B cell (primary cell): ENCODE results near the gene DCHS1. TPM values are rescaled to one million over a fixed set of nuclear protein-coding genes. Genes with fewer than 3 reads are reported as not detected.
A peak's percentile ranks its signal among the peaks of the same experiment; 100 is the strongest.

Experiments
- ATAC-seq: fragments of 200-7000 bp; cut with Tn5 transposase; one replicate; pipeline ENCODE4 v1.10.0; 2021; ENCODE audit warnings: low read depth, mild to moderate bottlenecking, moderate number of reproducible peaks, moderate library complexity
- CTCF ChIA-PET: fragments of 350-600 bp; sonication (Branson Sonifier 250); formaldehyde crosslinking; loops from one replicate; lab custom pipeline; 2021; ENCODE audit warnings: antibody characterized with exemption, inconsistent platforms; lab: Charles Lee
- POLR2A ChIA-PET: fragments of 350-600 bp; sonication (Branson Sonifier 250); formaldehyde crosslinking; loops from one replicate; lab custom pipeline; 2021; ENCODE audit warnings: antibody characterized with exemption; lab: Charles Lee
- DNase-seq: peaks from one replicate; pipeline ENCODE4 v3.0.0; 2013
- H2AFZ ChIP-seq: 2 replicates; pipeline ENCODE4 v1.6.1; 2012; ENCODE audit warnings: mild to moderate bottlenecking, low read depth, low read length; ENCODE audit not compliant: insufficient read depth, poor library complexity, severe bottlenecking
- H3K27ac ChIP-seq, 2 donors: 1 replicate in 1 of 2; 2 replicates in 1 of 2; pipeline ENCODE4 v1.5.1; 2012 to 2013; ENCODE audit warnings: low read length in 2 of 2, mild to moderate bottlenecking in 2 of 2, moderate library complexity in 1 of 2
- H3K27me3 ChIP-seq, 4 experiments: fragments of 200-600 bp in 1 of 4; sonication (generic) in 1 of 4; replicated peaks in 1 of 4; 1 replicate in 2 of 4; 2 replicates in 2 of 4; pipeline versions ENCODE4 v1.6.1 to v1.7.0; 2013 to 2016; ENCODE audit warnings: low read length in 3 of 4, mild to moderate bottlenecking in 2 of 4, mixed read lengths in 1 of 4, moderate library complexity in 1 of 4; ENCODE audit not compliant: insufficient read depth in 4 of 4, control insufficient read depth in 3 of 4; ENCODE audit errors: control extremely low read depth in 1 of 4
- H3K36me3 ChIP-seq, 2 experiments: replicated peaks in 1 of 2; 1 replicate in 1 of 2; 2 replicates in 1 of 2; pipeline versions ENCODE4 v1.6.1 to v1.7.1; 2013; ENCODE audit warnings: low read length in 1 of 2; ENCODE audit not compliant: insufficient read depth in 2 of 2, control insufficient read depth in 1 of 2; ENCODE audit errors: control extremely low read depth in 1 of 2, extremely low read depth in 1 of 2
- H3K4me1 ChIP-seq, 2 donors: fragments of 200-600 bp in 1 of 2; sonication (generic) in 1 of 2; 1 replicate in 1 of 2; 2 replicates in 1 of 2; pipeline versions ENCODE4 v1.5.1 to v1.6.1; 2013 to 2017; ENCODE audit warnings: low read length in 2 of 2; ENCODE audit not compliant: control insufficient read depth in 2 of 2, insufficient read depth in 2 of 2
- H3K4me2 ChIP-seq: replicated peaks from 2 replicates; pipeline ENCODE3; 2012; ENCODE audit warnings: mild to moderate bottlenecking, low read depth, low read length; ENCODE audit not compliant: poor library complexity, severe bottlenecking
- H3K4me3 ChIP-seq, 5 experiments: fragments of 200-600 bp in 1 of 5; sonication (generic) in 1 of 5; 1 replicate in 3 of 5; 2 replicates in 2 of 5; pipeline versions ENCODE4 v1.5.1 to v1.7.0; 2011 to 2016; ENCODE audit warnings: low read length in 4 of 5, mild to moderate bottlenecking in 4 of 5, low read depth in 2 of 5, control low read depth in 1 of 5, moderate library complexity in 1 of 5; ENCODE audit not compliant: insufficient read depth in 1 of 5; ENCODE audit errors: control extremely low read depth in 1 of 5, extremely low read depth in 1 of 5
- H3K79me2 ChIP-seq: fragments of 200-600 bp; sonication (generic); one replicate; pipeline ENCODE4 v1.6.0; 2016; ENCODE audit warnings: low read length; ENCODE audit not compliant: control insufficient read depth, insufficient read depth
- H3K9ac ChIP-seq: fragments of 200-600 bp; sonication (generic); 2 replicates; pipeline ENCODE4 v1.6.1; 2017; ENCODE audit warnings: mild to moderate bottlenecking, low read length, moderate library complexity
- H3K9me3 ChIP-seq, 3 donors: one replicate each; pipeline versions ENCODE4 v1.6.1 to v1.7.1; 2013; ENCODE audit warnings: low read length in 2 of 3; ENCODE audit not compliant: control insufficient read depth in 2 of 3, insufficient read depth in 1 of 3; ENCODE audit errors: control extremely low read depth in 1 of 3
- H4K20me1 ChIP-seq: 2 replicates; pipeline ENCODE4 v1.6.0; 2012; ENCODE audit warnings: mild to moderate bottlenecking, low read length; ENCODE audit not compliant: insufficient read depth, control insufficient read depth, poor library complexity, severe bottlenecking
- H3K27ac Mint-ChIP-seq: one replicate; pipeline ENCODE4 v1.8.0; 2021; ENCODE audit warnings: mixed read lengths
- H3K27me3 Mint-ChIP-seq: one replicate; pipeline ENCODE4 v1.8.0; 2021; ENCODE audit warnings: mixed read lengths
- H3K4me1 Mint-ChIP-seq: one replicate; pipeline ENCODE4 v1.8.0; 2021; ENCODE audit warnings: mixed read lengths
- H3K4me3 Mint-ChIP-seq: one replicate; pipeline ENCODE4 v1.8.0; 2021; ENCODE audit warnings: mixed read lengths
- H3K9me3 Mint-ChIP-seq: one replicate; pipeline ENCODE4 v1.8.0; 2022; ENCODE audit warnings: mixed read lengths; ENCODE audit not compliant: insufficient read depth
- EZH2 ChIP-seq: IDR thresholded peaks from 2 replicates; pipeline ENCODE4 v1.6.1; 2012; ENCODE audit warnings: borderline replicate concordance, low read depth, mild to moderate bottlenecking, moderate library complexity, low read length; ENCODE audit not compliant: insufficient read depth, poor library complexity, severe bottlenecking
- WGBS: methylation state at CpG from one replicate; pipeline ENCODE4 v1.1.5; 2013; ENCODE audit warnings: missing lambda C conversion rate; ENCODE audit not compliant: insufficient coverage; 5-methylcytosine and 5-hydroxymethylcytosine counted together
- intact Hi-C: fragments of 100-400 bp; cut with micrococcal nuclease; formaldehyde crosslinking; loops from one replicate; pipeline ENCODE4 v1.10.0; 2022
- polyA plus RNA-seq: library from polyadenylated mRNA; depleted of rRNA; stranded (reverse); fragments of >200 nt; gene quantifications from 2 replicates; pipeline ENCODE4 v1.2.3, GENCODE V29; 2012
- total RNA-seq, 2 donors: library from RNA; stranded (reverse); fragments of 120-200 nt in 1 of 2; gene quantifications; 1 replicate in 1 of 2; 2 replicates in 1 of 2; pipeline versions ENCODE4 v1.2.3 to v1.2.4, GENCODE V29; 2013 to 2022
- TF ChIP-seq, protein P1 (sequence below): fragments of 200-600 bp; IDR thresholded peaks from one replicate; pipeline ENCODE4 v1.8.0; 2022; ENCODE audit warnings: antibody characterized with exemption, mild to moderate bottlenecking

DCHS1 gene
- total and polyA plus RNA-seq, 2 donors (not counting 1 experiment from before 2014, with no cell fraction given) = 0.31 to 0.84 TPM

DNA sequence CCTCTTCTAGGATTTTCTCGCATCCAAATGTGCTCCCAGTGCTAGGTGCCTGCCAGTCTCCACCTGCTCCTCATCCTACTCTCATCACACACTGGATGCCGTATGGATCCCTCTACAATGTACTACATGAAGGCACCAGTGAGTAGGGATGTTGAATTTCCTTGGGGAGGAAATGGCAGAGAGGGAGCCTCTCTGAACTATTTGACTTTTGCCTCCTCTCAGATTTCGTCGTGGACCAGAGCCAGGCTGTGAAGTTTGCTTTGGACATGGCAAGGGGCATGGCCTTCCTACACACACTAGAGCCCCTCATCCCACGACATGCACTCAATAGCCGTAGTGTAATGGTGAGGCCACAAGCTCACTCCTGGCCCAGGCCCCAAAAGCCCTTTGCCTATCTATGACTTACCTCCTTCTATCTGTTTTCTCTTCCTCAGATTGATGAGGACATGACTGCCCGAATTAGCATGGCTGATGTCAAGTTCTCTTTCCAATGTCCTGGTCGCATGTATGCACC, 46.0 kb downstream of the DCHS1 start:
- POLR2A ChIA-PET = no interaction called here
- TF ChIP-seq, protein P1, sequence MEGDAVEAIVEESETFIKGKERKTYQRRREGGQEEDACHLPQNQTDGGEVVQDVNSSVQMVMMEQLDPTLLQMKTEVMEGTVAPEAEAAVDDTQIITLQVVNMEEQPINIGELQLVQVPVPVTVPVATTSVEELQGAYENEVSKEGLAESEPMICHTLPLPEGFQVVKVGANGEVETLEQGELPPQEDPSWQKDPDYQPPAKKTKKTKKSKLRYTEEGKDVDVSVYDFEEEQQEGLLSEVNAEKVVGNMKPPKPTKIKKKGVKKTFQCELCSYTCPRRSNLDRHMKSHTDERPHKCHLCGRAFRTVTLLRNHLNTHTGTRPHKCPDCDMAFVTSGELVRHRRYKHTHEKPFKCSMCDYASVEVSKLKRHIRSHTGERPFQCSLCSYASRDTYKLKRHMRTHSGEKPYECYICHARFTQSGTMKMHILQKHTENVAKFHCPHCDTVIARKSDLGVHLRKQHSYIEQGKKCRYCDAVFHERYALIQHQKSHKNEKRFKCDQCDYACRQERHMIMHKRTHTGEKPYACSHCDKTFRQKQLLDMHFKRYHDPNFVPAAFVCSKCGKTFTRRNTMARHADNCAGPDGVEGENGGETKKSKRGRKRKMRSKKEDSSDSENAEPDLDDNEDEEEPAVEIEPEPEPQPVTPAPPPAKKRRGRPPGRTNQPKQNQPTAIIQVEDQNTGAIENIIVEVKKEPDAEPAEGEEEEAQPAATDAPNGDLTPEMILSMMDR = no peak
- TF ChIP-seq EZH2 = no peak
- Histone ChIP-seq H3K9ac (no peak overlapping the region), H2AFZ (no peak overlapping the region), H3K4me2 (no peak overlapping the region), H3K9me3 (no peaks in the 10 kb centered on the region), H4K20me1 (peaks cover 7% of the 10 kb centered on the region), H3K4me3 (no peak overlapping the region), H3K27me3 (no peaks in the 10 kb centered on the region), H3K4me1 (peaks cover 48 to 56% of the 10 kb centered on the region in 2 donors), H3K79me2 (peaks cover 51% of the 10 kb centered on the region), H3K27ac (peak overlapping the region in 1 of 2 donors; percentile 99), H3K36me3 (peaks cover 2 to 50% of the 10 kb centered on the region in 2 experiments)
- CTCF ChIA-PET = interaction anchor here (0.7 to 4.7 kb wide), 2 partner anchors 58 to 74 kb away, joined by 3 to 33 read pairs; partner anchors contain the start of gene MRPL17
- WGBS = 97% methylated on average over 4 of the region's 8 CpGs
- no peaks in the 10 kb centered on the region for H3K9me3 Mint-ChIP-seq
- intact Hi-C loops = no loop called here
- ATAC-seq (no peak), DNase-seq (no peak)
- peak overlapping the region; percentile 54 for H3K4me3 Mint-ChIP-seq
- H3K27ac Mint-ChIP-seq = peak overlapping the region; percentile 51
- H3K4me1 Mint-ChIP-seq = peaks cover 40% of the 10 kb centered on the region
- no peaks in the 10 kb centered on the region for H3K27me3 Mint-ChIP-seq

DNA sequence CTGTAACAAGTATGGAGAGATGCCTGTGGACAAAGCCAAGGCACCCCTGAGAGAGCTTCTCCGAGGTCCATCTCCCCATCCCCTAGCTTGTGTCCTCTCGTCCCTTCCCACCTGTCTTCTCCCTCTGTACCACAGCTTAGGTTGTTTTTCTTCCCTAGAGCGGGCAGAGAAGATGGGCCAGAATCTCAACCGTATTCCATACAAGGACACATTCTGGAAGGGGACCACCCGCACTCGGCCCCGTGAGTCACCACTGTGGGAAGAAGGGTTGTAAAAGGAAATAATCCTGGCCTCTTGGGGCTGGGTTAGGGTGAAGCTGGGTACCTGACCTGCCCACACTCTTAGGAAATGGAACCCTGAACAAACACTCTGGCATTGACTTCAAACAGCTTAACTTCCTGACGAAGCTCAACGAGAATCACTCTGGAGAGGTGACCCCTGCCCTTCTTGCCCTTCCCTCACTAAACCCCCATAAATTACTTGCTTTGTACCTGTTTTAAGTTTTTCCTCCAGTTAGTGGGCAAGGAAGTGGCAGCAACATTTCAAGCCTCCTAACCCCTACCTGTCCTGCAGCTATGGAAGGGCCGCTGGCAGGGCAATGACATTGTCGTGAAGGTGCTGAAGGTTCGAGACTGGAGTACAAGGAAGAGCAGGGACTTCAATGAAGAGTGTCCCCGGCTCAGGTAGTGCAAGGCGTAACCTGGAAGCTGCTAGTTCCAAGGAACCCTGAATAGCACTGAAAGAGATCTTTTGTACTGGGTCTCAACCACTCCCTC, 46.7 kb downstream of the DCHS1 start:
- peaks cover 40% of the 10 kb centered on the region for H3K4me1 Mint-ChIP-seq
- peak overlapping the region in 1 of 2 donors; percentile 99 for H3K27ac ChIP-seq

More for the DNA sequence above, 46.7 kb downstream of the DCHS1 start:
- intact Hi-C loops = no loop called here
- H3K4me3 ChIP-seq = no peak overlapping the region
- Mint-ChIP-seq H3K9me3 (no peaks in the 10 kb centered on the region), H3K27ac (peak overlapping the region; percentile 38), H3K27me3 (no peaks in the 10 kb centered on the region), H3K4me3 (no peak overlapping the region)
- peaks cover 57% of the 10 kb centered on the region for H3K79me2 ChIP-seq
- peaks cover 7% of the 10 kb centered on the region for H4K20me1 ChIP-seq
- H2AFZ ChIP-seq = no peak overlapping the region
- no peak for DNase-seq
- ATAC-seq = no peak
- no peak for TF ChIP-seq EZH2
- TF ChIP-seq, protein P1 = no peak
- WGBS = 98% methylated on average over 6 of the region's 14 CpGs
- POLR2A ChIA-PET = interaction anchor here (1.4 kb wide), 1 partner anchor 13 kb away, joined by 6 read pairs; no protein-coding TSS in a partner anchor
- peaks cover 2 to 43% of the 10 kb centered on the region in 2 experiments for H3K36me3 ChIP-seq
- no peaks in the 10 kb centered on the region for H3K9me3 ChIP-seq
- CTCF ChIA-PET = interaction anchor here (0.7 to 7.0 kb wide), 3 partner anchors 59 to 75 kb away, joined by 3 to 52 read pairs (median 33); partner anchors contain the start of gene MRPL17
- H3K4me2 ChIP-seq = no peak overlapping the region
- no peaks in the 10 kb centered on the region for H3K27me3 ChIP-seq
- H3K4me1 ChIP-seq = peaks cover 50 to 62% of the 10 kb centered on the region in 2 donors
- H3K9ac ChIP-seq = no peak overlapping the region
